Epithelial cell of alveolus of lung (primary cell): ENCODE results near the gene ZFP91. TPM values are rescaled to one million over a fixed set of nuclear protein-coding genes. Genes with fewer than 3 reads are reported as not detected.

Experiments
- total RNA-seq: library from RNA; depleted of rRNA; stranded (reverse); fragments of >200 nt; gene quantifications from 2 replicates; pipeline ENCODE4 v1.2.1, GENCODE V29; 2015

ZFP91 gene, protein sequence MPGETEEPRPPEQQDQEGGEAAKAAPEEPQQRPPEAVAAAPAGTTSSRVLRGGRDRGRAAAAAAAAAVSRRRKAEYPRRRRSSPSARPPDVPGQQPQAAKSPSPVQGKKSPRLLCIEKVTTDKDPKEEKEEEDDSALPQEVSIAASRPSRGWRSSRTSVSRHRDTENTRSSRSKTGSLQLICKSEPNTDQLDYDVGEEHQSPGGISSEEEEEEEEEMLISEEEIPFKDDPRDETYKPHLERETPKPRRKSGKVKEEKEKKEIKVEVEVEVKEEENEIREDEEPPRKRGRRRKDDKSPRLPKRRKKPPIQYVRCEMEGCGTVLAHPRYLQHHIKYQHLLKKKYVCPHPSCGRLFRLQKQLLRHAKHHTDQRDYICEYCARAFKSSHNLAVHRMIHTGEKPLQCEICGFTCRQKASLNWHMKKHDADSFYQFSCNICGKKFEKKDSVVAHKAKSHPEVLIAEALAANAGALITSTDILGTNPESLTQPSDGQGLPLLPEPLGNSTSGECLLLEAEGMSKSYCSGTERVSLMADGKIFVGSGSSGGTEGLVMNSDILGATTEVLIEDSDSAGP
- total RNA-seq = 36.6 and 38.8 TPM in 2 replicates

DNA sequence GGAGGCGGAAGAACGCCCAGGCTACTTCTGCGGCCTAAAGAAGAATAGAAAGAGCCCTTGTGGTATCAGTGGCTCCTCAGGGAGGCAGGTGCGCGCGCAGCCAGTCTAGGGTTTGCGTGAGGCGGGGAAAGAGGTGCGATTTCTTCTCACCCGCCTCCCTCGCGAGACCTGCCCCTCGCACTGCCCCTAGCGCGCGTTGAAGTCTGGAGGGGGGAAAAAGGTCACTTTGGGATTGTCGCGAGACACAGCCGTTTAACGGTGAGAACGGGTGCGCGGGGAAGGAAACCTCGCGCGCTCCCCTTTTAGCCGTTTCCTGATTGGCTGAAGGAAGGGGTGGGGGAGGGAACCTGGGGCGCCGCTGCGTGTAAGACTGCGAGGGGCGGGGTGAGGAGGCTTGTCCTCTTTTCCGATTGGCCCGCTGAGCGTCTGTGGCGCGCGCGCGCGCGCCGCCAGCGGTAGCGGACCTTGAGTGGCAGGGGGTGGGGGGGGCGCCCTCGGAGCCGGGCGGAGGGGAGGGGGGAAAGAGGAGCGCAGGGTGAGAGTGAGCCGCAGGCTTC, at the start of gene ZFP91:
Gene ZFP91, plus strand, starts transcription at position 429 of the 557 bp plus-strand sequence. CDS start 219 bp downstream, outside the sequence.

DNA sequence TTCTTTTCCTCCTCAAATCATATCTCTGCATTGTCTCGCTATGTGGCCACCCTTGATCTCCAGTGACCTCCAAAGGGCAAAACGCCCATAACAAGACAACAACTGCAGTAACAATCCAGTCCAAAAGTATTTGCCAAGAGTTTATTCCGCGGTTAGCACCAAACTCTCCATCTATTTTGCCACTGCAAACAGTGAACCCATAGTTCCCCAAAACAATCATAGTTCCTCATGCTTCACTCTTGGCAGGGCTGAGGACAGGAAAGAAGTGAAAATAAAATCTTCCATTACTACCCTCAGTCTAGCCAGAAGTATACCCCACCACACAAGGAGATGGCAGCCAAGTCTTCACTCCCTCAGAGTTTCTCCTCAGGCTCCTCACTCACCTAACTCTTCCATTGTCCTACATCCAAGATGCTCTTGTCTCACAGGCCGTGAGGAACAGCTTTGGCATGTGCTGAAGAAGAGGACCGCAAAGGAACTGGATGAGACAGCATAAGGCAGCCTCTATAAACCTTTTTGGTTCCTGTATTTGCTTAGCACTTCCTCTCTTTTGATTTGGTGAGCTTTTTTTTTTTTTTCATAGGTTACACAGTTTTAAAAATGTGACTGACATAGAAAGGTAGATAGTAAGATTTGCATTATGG, 3.4 kb upstream of the ZFP91 start, which contains the start of gene LPXN:
Gene LPXN, minus strand, starts transcription at position 480 of the 644 bp plus-strand sequence. Its CDS starts 84 bp downstream, at position 396.

DNA sequence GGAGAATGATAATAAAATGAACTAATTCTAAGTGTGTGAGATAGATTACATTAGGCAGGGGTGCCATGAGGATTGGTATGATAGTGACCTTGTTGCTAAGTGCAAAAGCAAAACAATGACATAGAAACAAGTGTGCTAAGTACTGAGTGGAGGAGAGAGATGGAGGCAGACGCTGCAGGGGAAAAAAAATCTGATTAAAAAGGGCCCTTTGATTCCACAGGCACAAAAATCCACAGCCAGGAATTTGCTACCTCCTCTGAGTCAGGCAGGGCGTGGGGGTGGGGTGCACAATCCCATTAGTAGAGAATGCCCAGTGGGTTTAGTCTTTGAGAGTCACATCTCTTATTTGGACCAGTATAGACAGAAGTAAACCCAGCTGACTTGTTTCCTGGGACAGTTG, 43.5 kb downstream of the ZFP91 start, which contains the start of gene CNTF:
Gene CNTF, plus strand, starts transcription at position 322 of the 400 bp plus-strand sequence. CDS start 88 bp downstream, outside the sequence.

Other genes starting within 250 kb of the ZFP91 start
- not detected in 2 replicates for gene OR5B17, start 220.0 kb upstream of the ZFP91 start, total RNA-seq
- not detected in 2 replicates for gene OR5B3, start 172.2 kb upstream of the ZFP91 start, total RNA-seq
- gene OR5B2, start 150.9 kb upstream of the ZFP91 start, total RNA-seq = not detected in 2 replicates
- not detected in 2 replicates for gene OR5B12, start 136.8 kb upstream of the ZFP91 start, total RNA-seq
- not detected in 2 replicates for gene OR5B21, start 71.0 kb upstream of the ZFP91 start, total RNA-seq
- gene LPXN, start 3.2 kb upstream of the ZFP91 start, total RNA-seq = 4.3 and 7.6 TPM in 2 replicates
- gene CNTF, start 43.6 kb downstream of the ZFP91 start, total RNA-seq = 0.13 and 2.4 TPM in 2 replicates
- gene GLYAT, start 152.9 kb downstream of the ZFP91 start, total RNA-seq = 0.13 TPM in 1 of 2 replicates, not detected in the other